Measurements from ENCODE around the gene STK17A.
"Not testable (repeated sequence)": the region's sequence is repeated elsewhere in the genome, so short reads cannot be mapped to it uniquely, and the experiment has no call there.

The STK17A gene

DNA sequence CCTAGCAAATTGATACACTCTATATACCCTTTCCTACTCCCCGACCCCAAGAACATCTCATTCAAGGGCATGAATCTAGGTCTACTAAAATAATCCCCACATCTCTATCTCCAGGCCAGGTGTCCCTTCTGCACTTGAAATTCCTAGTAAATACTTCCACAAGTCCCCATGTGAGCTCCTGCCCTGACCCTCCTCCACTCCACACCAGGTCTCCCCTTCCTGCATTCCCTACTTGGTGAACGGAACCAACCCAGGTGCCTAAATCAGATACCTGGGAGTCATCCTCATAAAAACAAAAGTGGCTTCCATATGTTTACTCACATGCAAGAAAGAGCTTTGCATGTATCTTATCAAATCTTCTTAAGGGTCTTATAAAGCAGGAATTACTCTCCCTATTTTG, 77.2 kb downstream of the STK17A start:
- DNase-seq = no peak

- DNase-seq = no peak
Measured at GRCh38 chr7:43664681-43665080, 81.8 kb downstream of the STK17A start.

DNA sequence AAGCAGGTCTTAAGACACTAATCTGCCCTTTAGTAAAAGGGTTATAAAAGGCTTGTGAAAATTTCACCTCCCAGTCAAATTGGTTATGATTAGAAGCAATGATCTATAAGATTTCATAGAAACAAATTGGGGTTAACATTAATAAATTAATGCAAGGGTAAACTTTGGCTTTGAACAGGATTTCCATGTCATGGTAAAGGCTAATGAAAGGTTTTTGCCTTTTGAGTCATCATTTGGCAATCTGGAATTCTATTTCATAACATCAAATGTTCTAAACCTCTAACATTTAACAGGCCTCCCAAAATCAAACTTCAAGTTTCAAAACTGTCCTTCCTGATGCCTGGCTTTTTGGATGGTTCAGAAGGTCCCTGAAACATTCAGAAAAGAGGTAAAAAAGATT, 84.0 kb downstream of the STK17A start:
- no peak for DNase-seq

DNA sequence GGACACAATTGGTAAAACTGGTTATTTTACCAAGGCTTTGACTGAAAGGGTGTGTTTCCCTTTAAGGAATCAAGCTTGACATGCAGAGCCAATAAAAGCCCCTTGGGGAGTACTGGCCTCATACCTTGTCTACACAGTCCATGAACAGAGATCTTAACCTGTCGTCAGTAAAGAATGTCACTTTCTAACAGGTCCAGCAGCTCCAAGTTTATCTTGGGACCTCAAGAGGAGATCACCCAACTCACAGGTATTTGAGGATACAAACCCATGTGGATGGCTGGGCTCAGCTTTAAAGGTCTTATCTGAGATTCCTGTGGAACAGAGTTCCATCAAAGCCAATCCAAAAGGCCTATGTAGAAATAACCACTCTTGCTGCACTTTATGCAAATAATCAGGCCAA, 85.1 kb downstream of the STK17A start:
- DNase-seq = no peak

DNA sequence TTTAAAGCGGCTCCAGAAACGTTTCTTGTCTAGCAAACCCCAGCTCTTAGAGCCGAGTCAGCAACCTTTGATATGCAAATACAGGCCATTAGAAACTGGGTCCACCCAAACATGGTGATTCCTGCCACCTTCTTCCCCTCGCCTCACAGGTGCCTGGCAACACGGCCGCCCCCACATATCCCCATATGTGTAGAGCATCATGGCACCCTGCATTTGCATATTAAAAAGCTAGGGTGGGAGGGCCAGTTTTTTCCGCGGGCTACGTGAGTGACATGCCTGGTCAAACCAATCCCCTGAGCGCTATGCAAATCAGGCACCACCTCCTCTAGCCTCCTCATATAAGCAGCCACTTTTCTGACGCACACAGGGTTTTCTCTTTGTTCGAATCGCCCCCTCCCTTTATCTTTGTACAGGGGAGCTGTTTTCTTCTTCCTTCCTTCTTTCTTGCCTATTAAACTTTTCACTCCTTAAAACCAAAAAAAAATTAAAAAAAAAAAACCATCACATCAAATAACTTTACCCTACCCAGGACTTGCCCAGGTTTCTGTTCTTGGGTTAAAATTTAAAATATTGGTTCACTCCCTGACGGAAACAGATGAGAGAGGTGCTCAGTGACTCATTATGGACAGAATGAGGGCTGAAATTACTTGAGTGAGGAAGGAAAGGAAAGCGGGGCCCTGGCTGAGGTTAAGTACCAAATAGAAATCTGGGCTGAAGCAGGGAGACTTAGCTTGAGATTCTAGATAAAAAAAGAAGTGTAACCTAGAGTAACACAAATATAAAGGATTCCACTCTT, 86.6 kb downstream of the STK17A start:
- DNase-seq = peak; percentile 82

DNA sequence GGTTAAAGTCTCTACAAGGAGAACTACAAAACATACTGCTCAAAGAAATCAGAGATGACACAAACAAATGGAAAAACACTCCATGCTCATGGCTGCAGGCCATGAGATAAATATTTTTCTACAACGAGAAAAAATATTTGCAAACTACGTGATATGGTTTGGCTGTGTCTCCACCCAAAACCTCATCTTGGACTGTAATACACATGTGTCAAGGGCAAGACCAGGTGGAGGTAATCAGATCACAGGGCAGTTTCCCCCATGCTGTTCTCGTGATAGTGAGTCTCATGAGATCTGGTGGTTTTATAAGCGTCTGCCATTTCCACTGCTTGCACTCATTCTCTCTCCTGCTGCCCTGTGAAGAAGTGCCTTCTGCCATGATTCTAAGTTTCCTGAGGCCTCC, 88.6 kb downstream of the STK17A start:
- DNase-seq = no peak

GRCh38 chr7:43673243-43673976, 90.5 kb downstream of the STK17A start:
- not testable (repeated sequence) for DNase-seq

DNA sequence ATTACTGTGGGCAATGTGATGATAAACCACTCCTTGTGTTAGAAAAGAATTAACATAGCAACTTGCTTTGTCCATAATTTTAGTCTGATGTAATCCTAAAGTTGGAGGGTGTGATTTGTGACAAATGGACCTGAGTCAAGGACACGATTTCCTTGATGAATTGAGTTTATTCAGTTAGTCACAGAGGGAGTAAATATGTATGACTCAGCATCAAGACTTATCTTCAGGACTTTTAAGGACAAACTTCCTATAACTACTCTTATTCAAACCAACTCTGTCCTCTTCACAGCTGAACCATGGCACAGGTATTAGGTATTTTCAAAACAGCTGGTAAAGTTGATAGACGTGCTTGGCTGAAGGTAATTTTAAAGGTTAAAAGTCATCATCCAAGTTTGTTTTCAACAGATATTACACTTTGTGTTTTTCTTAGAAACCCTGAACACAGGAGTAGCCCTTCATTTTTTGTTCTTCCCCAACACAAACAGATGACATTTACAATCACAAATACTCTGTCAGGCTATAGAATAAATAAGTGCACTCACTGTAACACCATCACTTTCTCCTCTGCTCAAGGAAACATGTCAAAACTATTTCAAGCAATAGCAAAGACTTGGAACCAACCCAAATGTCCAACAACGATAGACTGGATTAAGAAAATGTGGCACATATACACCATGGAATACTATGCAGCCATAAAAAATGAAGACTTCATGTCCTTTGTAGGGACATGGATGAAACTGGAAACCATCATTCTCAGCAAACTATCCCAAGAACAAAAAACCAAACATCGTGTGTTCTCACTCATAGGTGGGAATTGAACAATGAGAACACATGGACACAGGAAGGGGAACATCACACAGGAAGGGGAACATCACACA, 91.9 kb downstream of the STK17A start:
- DNase-seq = no peak
